RWPE2 (cell line): ENCODE data around the gene PCGF2.

Experiments
- ATAC-seq: fragments of 200-7000 bp; cut with Tn5 transposase; 3 replicates; pipeline ENCODE4 v1.9.1; 2021; ENCODE audit warnings: low read depth
- DNase-seq: peaks from one replicate; pipeline ENCODE4 v3.0.0-alpha.2; 2020; ENCODE audit warnings: low spot score
- H3K27ac ChIP-seq: fragments of 450-650 bp; 2 replicates; pipeline ENCODE4 v1.5.1; 2017; ENCODE audit warnings: mild to moderate bottlenecking; ENCODE audit not compliant: poor library complexity, severe bottlenecking
- H3K27me3 ChIP-seq: fragments of 250-450 bp; sonication (Bioruptor Pico); 2 replicates; pipeline ENCODE4 v1.5.1; 2021; ENCODE audit warnings: mild to moderate bottlenecking, moderate library complexity; ENCODE audit not compliant: insufficient read depth, poor library complexity, severe bottlenecking
- H3K36me3 ChIP-seq: fragments of 250-450 bp; sonication (Bioruptor Pico); 2 replicates; pipeline ENCODE4 v1.5.1; 2020; ENCODE audit warnings: low read depth, mild to moderate bottlenecking, moderate library complexity
- H3K4me1 ChIP-seq: fragments of 250-450 bp; sonication (Bioruptor Pico); 2 replicates; pipeline ENCODE4 v1.5.1; 2021; ENCODE audit warnings: mild to moderate bottlenecking, moderate library complexity; ENCODE audit not compliant: insufficient read depth, poor library complexity, severe bottlenecking
- H3K4me3 ChIP-seq: fragments of 250-450 bp; sonication (Bioruptor Pico); 2 replicates; pipeline ENCODE4 v1.5.1; 2021; ENCODE audit warnings: mild to moderate bottlenecking, moderate library complexity; ENCODE audit not compliant: severe bottlenecking
- H3K9me3 ChIP-seq: fragments of 250-450 bp; sonication (Bioruptor Pico); 2 replicates; pipeline ENCODE4 v1.5.1; 2021; ENCODE audit warnings: mild to moderate bottlenecking, moderate library complexity; ENCODE audit not compliant: severe bottlenecking
- TF ChIP-seq, protein P1 (sequence below): fragments of 450-650 bp; IDR thresholded peaks from one replicate; pipeline ENCODE4 v1.5.1; 2017; ENCODE audit warnings: mild to moderate bottlenecking, moderate library complexity; ENCODE audit not compliant: poor library complexity, severe bottlenecking

Gene PCGF2

DNA sequence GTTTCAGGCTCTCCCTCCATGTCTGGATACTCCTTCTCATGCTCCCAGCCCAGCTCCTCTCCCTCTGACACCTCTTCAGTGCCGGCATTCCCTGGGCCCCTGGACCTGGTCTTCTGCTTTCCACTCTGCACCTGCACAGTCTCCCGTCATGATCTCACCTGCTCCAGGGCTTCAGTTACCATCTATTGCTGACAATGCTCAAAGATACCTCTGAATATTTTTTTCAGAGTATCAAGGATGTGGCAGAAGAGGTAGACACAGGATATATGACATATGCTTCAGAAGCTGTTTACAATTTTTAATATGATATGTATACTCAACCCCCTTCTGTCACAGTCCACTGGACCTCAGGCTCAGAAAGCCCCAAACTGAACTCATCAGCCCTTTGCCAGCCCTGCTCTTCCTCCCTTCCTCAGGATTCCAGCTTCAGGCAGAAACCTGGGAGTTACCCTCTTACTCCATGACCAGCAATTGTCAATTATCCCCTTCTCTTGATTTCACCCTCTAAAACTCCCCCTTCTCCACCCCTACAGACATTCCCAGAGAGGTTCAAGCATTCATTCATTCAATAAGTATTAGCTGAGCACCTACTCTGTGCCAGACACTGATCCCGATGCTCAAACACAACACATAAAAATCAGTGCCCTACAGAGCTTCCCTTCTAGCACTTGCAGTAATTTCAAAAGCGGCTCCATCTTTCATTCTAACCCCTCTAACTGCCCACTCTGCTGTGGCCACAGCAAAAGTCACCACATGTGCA lies 50.9 kb downstream of the PCGF2 start:
- no peaks in the 10 kb centered on the region for H3K4me1 ChIP-seq
- no peaks in the 10 kb centered on the region for H3K36me3 ChIP-seq
- H3K4me3 ChIP-seq = no peak overlapping the region
- no peaks in the 10 kb centered on the region for H3K27me3 ChIP-seq
- DNase-seq (no peak), ATAC-seq (no peak; the same call in 2 of the 3 replicates)
- TF ChIP-seq, protein P1, sequence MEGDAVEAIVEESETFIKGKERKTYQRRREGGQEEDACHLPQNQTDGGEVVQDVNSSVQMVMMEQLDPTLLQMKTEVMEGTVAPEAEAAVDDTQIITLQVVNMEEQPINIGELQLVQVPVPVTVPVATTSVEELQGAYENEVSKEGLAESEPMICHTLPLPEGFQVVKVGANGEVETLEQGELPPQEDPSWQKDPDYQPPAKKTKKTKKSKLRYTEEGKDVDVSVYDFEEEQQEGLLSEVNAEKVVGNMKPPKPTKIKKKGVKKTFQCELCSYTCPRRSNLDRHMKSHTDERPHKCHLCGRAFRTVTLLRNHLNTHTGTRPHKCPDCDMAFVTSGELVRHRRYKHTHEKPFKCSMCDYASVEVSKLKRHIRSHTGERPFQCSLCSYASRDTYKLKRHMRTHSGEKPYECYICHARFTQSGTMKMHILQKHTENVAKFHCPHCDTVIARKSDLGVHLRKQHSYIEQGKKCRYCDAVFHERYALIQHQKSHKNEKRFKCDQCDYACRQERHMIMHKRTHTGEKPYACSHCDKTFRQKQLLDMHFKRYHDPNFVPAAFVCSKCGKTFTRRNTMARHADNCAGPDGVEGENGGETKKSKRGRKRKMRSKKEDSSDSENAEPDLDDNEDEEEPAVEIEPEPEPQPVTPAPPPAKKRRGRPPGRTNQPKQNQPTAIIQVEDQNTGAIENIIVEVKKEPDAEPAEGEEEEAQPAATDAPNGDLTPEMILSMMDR = no peak
- H3K27ac ChIP-seq = no peak overlapping the region
- no peaks in the 10 kb centered on the region for H3K9me3 ChIP-seq

DNA sequence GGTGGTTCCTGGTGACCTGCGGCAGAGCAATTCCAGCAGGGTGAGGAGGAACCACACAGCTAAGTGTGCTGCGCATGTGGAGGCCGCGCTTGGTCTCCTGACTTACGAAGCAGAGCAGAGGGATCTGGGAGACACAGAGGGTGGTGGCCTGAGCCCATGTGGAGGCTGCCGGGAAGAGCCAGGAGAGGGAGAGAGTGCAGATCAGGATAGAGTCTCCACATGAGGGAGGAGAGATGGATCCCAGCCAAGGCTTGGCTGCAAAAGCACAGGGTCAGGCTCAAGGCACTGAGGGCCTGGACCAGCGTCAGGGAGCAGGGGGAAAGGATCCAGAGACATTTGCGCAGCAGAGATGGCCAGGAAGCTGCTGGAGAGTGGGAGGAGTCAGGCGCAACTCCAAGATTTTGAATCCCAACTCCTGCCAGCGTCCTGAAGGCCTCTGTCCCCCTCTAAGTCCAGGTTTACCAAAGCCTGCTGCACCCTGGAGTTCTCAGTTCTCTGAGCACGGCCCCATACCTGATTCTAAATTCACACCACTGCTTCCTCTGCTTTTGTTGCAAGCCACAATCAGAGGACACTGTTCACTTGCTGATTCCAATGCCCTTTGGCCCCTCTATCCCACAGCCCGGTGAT lies 54.3 kb downstream of the PCGF2 start:
- ATAC-seq (no peak; the same call in 2 of the 3 replicates), DNase-seq (no peak)
- no peaks in the 10 kb centered on the region for H3K36me3 ChIP-seq
- no peak overlapping the region for H3K4me3 ChIP-seq
- H3K9me3 ChIP-seq = no peaks in the 10 kb centered on the region
- H3K4me1 ChIP-seq = no peaks in the 10 kb centered on the region
- H3K27ac ChIP-seq = no peak overlapping the region
- H3K27me3 ChIP-seq = no peaks in the 10 kb centered on the region
- TF ChIP-seq, protein P1 = no peak

DNA sequence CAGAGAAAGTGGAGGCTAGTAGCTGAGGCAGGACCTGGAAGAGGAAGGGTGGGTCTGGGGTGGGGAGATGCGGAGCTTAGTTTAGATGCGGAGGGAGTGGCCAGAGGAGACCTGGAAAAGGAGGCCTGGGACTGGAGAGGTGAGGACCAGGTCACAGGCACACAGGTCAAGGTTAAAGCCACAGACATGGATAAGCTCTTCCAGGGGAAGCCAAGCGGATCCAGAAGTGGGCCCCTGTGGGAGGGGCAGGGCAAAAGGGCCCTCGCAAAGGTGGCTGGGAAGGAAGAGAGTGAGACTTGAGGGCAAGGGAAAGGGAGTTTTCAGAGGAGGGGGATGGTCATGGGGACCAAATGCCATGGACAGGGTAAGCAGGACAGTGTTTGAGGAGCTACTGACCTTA lies 57.0 kb downstream of the PCGF2 start:
- DNase-seq (no peak), ATAC-seq (no peak)
- Histone ChIP-seq H3K4me3 (no peak overlapping the region), H3K9me3 (no peaks in the 10 kb centered on the region), H3K4me1 (no peaks in the 10 kb centered on the region), H3K36me3 (no peaks in the 10 kb centered on the region), H3K27me3 (no peaks in the 10 kb centered on the region), H3K27ac (no peak overlapping the region)
- TF ChIP-seq, protein P1 = no peak

DNA sequence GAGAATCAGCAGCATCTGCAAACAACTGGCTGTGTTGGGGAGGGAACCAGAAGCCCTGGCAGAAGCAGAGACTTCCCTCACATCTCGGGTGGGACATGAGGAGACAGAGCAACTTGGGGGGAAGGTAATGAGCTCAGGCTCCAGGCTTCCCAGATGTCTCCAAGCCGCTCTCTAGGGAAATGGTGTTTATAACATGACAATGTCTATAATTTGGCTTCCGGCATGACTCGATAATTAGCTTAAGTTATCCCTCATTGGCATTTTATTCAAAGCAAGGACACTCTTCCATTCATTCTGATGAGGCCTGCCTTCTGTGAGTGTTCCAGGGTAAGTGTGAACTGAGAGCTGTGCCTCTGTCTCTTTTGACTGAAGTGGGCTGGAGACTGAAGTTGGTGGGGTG lies 57.8 kb downstream of the PCGF2 start:
- no peak for DNase-seq
- Histone ChIP-seq H3K36me3 (no peaks in the 10 kb centered on the region), H3K27me3 (no peaks in the 10 kb centered on the region), H3K27ac (no peak overlapping the region), H3K4me1 (no peaks in the 10 kb centered on the region), H3K9me3 (no peaks in the 10 kb centered on the region), H3K4me3 (no peak overlapping the region)
- TF ChIP-seq, protein P1 = no peak
- no peak for ATAC-seq

DNA sequence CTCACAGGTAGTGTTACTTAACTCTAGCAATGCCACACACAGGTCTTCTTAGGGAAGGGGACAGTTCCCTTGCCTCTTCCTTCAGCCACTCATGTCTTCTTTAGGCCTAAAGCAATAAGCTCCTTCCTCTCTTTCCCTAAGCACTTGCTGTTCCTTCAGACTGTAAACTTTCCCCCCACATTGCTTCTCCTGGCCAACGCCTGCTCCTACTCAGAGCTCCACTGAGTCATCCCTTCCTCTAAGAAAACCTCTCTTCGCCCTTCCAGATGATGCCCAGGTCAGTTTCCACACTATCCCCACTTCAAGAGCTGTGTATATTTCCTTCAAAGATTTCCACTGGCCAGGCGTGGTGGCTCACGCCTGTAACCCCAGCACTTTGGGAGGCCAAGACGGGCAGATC lies 60.9 kb downstream of the PCGF2 start:
- ATAC-seq (peak; percentile 60; the same call in 2 of the 3 replicates), DNase-seq (no peak)
- no peak overlapping the region for H3K27ac ChIP-seq
- no peaks in the 10 kb centered on the region for H3K4me1 ChIP-seq
- H3K9me3 ChIP-seq = no peaks in the 10 kb centered on the region
- no peaks in the 10 kb centered on the region for H3K27me3 ChIP-seq
- H3K4me3 ChIP-seq = no peak overlapping the region
- no peaks in the 10 kb centered on the region for H3K36me3 ChIP-seq
- TF ChIP-seq, protein P1 = no peak
